Common myeloid progenitor, CD34-positive (primary cell): ENCODE measurements around the gene SUMF2.
"Not testable (repeated sequence)": the region's sequence is repeated elsewhere in the genome, so short reads cannot be mapped to it uniquely, and the experiment has no call there.

ENCODE experiments used
- CTCF ChIA-PET: fragments of 350-600 bp; sonication (Branson Sonifier 250); formaldehyde crosslinking; loops from one replicate; lab custom pipeline; 2021; ENCODE audit warnings: antibody characterized with exemption; lab: Charles Lee
- POLR2A ChIA-PET: fragments of 350-600 bp; sonication (Branson Sonifier 250); formaldehyde crosslinking; loops from one replicate; lab custom pipeline; 2021; ENCODE audit warnings: antibody characterized with exemption; lab: Charles Lee
- DNase-seq, 3 donors: peaks; one replicate each; pipeline versions ENCODE4 v3.0.0 to v3.0.0-alpha.2; 2013
- H3K27ac ChIP-seq, 2 experiments: 1 replicate in 1 of 2; 2 replicates in 1 of 2; pipeline ENCODE4 v1.7.0; 2013; ENCODE audit warnings: inconsistent platforms in 2 of 2, low read length in 2 of 2, mild to moderate bottlenecking in 2 of 2, low read depth in 1 of 2, moderate library complexity in 1 of 2; ENCODE audit not compliant: severe bottlenecking in 2 of 2, insufficient read depth in 1 of 2, poor library complexity in 1 of 2
- H3K27me3 ChIP-seq, 5 experiments: replicated peaks in 2 of 5; 1 replicate in 3 of 5; 2 replicates in 2 of 5; pipeline versions ENCODE4 v1.6.1 to v1.7.0; 2013; ENCODE audit warnings: low read length in 4 of 5, mild to moderate bottlenecking in 2 of 5, moderate library complexity in 2 of 5, inconsistent platforms in 1 of 5; ENCODE audit not compliant: insufficient read depth in 5 of 5, control insufficient read depth in 4 of 5
- H3K36me3 ChIP-seq, 4 experiments: 1 replicate in 2 of 4; 2 replicates in 2 of 4; pipeline versions ENCODE4 v1.6.1 to v1.7.0; 2013; ENCODE audit warnings: low read length in 3 of 4, control low read depth in 1 of 4, mild to moderate bottlenecking in 1 of 4; ENCODE audit not compliant: control insufficient read depth in 4 of 4, insufficient read depth in 4 of 4
- H3K4me1 ChIP-seq, 4 experiments: 1 replicate in 3 of 4; 2 replicates in 1 of 4; pipeline versions ENCODE4 v1.6.1 to v1.7.1; 2013; ENCODE audit warnings: low read length in 3 of 4, mild to moderate bottlenecking in 3 of 4, control low read depth in 1 of 4, inconsistent platforms in 1 of 4, moderate library complexity in 1 of 4; ENCODE audit not compliant: control insufficient read depth in 4 of 4, insufficient read depth in 4 of 4; ENCODE audit errors: control extremely low read depth in 1 of 4
- H3K4me3 ChIP-seq, 7 experiments: 1 replicate in 4 of 7; 2 replicates in 3 of 7; pipeline versions ENCODE4 v1.5.1 to v1.7.0; 2013; ENCODE audit warnings: mild to moderate bottlenecking in 7 of 7, low read length in 6 of 7, moderate library complexity in 6 of 7, inconsistent platforms in 2 of 7, low read depth in 2 of 7, control low read depth in 1 of 7; ENCODE audit not compliant: insufficient read depth in 4 of 7, control insufficient read depth in 1 of 7; ENCODE audit errors: extremely low read depth in 1 of 7
- H3K9me3 ChIP-seq, 5 experiments: 1 replicate in 4 of 5; 2 replicates in 1 of 5; pipeline versions ENCODE4 v1.6.1 to v1.7.1; 2013; ENCODE audit warnings: low read length in 4 of 5, mild to moderate bottlenecking in 2 of 5, inconsistent platforms in 1 of 5, low read depth in 1 of 5, moderate library complexity in 1 of 5; ENCODE audit not compliant: control insufficient read depth in 4 of 5, insufficient read depth in 2 of 5; ENCODE audit errors: control extremely low read depth in 1 of 5
- WGBS: methylation state at CpG from one replicate; pipeline ENCODE4 v1.1.5; 2013; ENCODE audit not compliant: insufficient coverage; 5-methylcytosine and 5-hydroxymethylcytosine counted together

SUMF2 gene

DNA sequence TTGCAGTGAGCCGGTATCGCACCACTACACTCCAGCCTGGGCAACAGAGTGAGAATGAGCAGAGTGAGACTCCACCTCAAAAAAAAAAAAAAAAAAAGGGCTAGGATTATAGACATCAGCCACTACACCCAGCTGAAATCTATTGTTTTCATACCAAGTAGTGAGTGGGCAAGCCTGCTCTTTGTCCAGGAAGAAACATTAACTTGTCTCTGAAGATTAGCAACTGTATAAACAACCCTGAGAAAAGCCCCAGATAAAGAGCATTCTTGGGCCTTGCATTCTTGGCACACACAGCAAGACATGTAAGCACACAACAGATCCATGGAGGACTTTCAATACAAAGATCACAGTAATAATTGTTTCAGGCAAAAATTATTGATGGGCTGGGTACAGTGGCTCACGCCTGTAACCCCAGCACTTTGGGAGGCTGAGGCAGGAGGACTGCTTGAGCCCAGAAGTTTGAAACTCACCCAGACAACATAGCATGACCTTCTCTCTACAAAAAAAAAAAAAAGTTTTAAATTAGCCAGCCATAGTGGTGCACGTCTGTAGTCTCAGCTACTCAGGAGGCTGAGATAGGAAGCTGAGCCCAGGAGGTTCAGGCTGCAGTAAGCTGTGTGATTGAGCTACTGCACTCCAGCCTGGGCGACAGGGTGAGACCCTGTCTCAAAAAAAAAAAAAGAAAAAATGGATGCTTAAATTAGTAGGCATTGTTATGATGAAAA lies 17.2 kb upstream of the SUMF2 start:
- no peak overlapping the region for H3K4me3 ChIP-seq
- peak overlapping the region in 1 of 2 experiments; percentile 25 for H3K27ac ChIP-seq
- peaks cover 5 to 16% (median 11%) of the 10 kb centered on the region in 4 experiments for H3K4me1 ChIP-seq
- WGBS, result 91% methylated on average over 1 of the region's 5 CpGs
- ChIA-PET POLR2A (interaction anchor here (0.6 kb wide), 1 partner anchor 599 kb away, joined by 4 read pairs; no protein-coding TSS in a partner anchor), CTCF (interaction anchor here (0.6 to 0.8 kb wide), 3 partner anchors 13 to 1417 kb away, joined by 3 to 5 read pairs (median 3); no protein-coding TSS in a partner anchor)
- DNase-seq, result peak in 1 of 3 donors; percentile 22
- peaks cover 0 to 10% (median 4%) of the 10 kb centered on the region in 4 experiments for H3K36me3 ChIP-seq
- no peaks in the 10 kb centered on the region for H3K27me3 ChIP-seq
- H3K9me3 ChIP-seq, result no peaks in the 10 kb centered on the region

- CTCF ChIA-PET, result interaction anchor here (0.7 kb wide), 1 partner anchor 1418 kb away, joined by 5 read pairs; no protein-coding TSS in a partner anchor
- WGBS, result 95% methylated on average over 9 of the region's 11 CpGs
- POLR2A ChIA-PET, result interaction anchor here (0.6 kb wide), 1 partner anchor 599 kb away, joined by 4 read pairs; no protein-coding TSS in a partner anchor
- not testable (repeated sequence) for H3K9me3 ChIP-seq, DNase-seq, H3K27me3 ChIP-seq, H3K36me3 ChIP-seq, H3K4me3 ChIP-seq
- Histone ChIP-seq H3K27ac (peak overlapping the region in 1 of 2 experiments; percentile 25), H3K4me1 (peaks cover 5 to 22% (median 17%) of the 10 kb centered on the region in 4 experiments)
Observed at GRCh38 chr7:56047446-56048116, 16.5 kb upstream of the SUMF2 start.

DNA sequence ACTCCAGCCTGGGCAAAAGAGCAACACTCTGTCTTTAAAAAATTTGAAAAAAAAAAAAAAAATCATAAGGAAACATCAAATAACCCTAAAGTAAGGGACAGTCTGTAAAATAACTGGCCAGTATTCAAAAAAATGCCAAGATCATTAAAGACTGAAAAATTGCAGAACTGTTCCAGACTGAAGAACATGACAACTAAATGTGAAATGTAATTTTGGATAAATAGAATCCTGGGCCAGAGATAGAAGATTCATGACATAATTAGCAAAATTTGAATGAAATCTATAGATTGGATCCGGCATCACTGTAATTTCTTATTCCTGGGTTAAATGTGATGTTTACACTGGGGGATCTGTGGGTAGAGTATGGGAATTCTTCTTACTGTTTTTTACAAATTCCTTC lies 15.8 kb upstream of the SUMF2 start:
- POLR2A ChIA-PET, result no interaction called here
- Histone ChIP-seq H3K27ac (no peak overlapping the region), H3K4me1 (peaks cover 5 to 28% (median 20%) of the 10 kb centered on the region in 4 experiments), H3K36me3 (peaks cover 0 to 4% (median 0%) of the 10 kb centered on the region in 4 experiments), H3K4me3 (no peak overlapping the region), H3K27me3 (no peaks in the 10 kb centered on the region), H3K9me3 (no peaks in the 10 kb centered on the region)
- no CpG with 5 or more reads among the region's 1 CpG for WGBS
- DNase-seq, result no peak
- CTCF ChIA-PET, result interaction anchor here (1.5 kb wide), 1 partner anchor 14 kb away, joined by 3 read pairs; no protein-coding TSS in a partner anchor

DNA sequence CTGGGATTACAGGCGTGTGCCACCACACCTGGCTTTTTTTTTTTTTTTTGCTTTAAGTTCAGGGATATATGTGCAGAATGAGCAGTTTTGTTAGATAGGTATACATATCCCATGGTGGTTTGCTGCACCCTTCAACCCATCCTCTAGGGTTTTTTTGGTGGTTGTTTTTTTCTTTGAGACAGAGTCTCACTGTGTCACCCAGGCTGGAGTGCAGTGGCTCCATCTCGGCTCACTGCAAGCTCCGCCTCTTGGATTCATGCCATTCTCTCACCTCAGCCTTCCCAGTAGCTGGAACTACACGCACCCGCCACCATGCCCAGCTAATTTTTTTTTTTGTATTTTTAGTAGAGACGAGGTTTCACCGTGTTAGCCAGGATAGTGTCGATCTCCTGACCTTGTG lies 15.3 kb upstream of the SUMF2 start:
- H3K27ac ChIP-seq, H3K36me3 ChIP-seq, H3K9me3 ChIP-seq, POLR2A ChIA-PET, H3K27me3 ChIP-seq, H3K4me3 ChIP-seq: not testable (repeated sequence)
- CTCF ChIA-PET, result interaction anchor here (1.5 kb wide), 1 partner anchor 15 kb away, joined by 3 read pairs; no protein-coding TSS in a partner anchor
- H3K4me1 ChIP-seq, result peaks cover 5 to 32% (median 21%) of the 10 kb centered on the region in 4 experiments
- peak in 1 of 3 donors; percentile 12 for DNase-seq
- WGBS, result 89% methylated on average over 6 of the region's 8 CpGs

DNA sequence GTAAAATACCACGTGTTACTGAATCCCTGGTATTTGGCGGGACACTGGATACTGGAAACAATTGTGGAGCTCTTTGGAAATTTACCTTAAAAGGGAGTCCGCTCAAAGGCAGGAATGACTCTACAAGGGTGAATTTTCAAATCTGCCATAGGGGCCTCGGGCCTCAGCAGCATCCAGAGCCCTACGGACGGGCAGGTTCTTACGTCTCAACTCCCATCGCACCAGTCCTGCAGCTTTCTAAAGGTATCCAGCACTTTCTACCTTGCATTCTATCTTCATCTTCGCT lies 13.1 kb upstream of the SUMF2 start:
- CTCF ChIA-PET, result interaction anchor here (0.8 to 1.9 kb wide), 5 partner anchors 11 to 57 kb away, joined by 3 to 9 read pairs (median 7); partner anchors contain the start of gene SUMF2
- no peak for DNase-seq
- WGBS, result 1% methylated on average over 8 of the region's 9 CpGs

GRCh38 chr7:56051339-56052191 lies 12.5 kb upstream of the SUMF2 start, which contains the start of the genes CCT6A and PSPH:
Gene CCT6A, plus strand, starts transcription at chr7:56051765. Its CDS starts 84 bp downstream, at chr7:56051849.
Gene PSPH, minus strand, starts transcription at chr7:56051444. Its CDS starts 30,232 bp downstream, at chr7:56021212.
- CTCF ChIA-PET, result interaction anchor here (0.6 to 1.9 kb wide), 6 partner anchors 11 to 162 kb away, joined by 3 to 9 read pairs (median 5); partner anchors contain the start of gene SUMF2
- under 1% methylated on average over 97 of the region's 97 CpGs for WGBS
- Histone ChIP-seq H3K9me3 (no peaks in the 10 kb centered on the region), H3K27me3 (no peaks in the 10 kb centered on the region), H3K36me3 (peaks cover 9 to 35% (median 23%) of the 10 kb centered on the region in 4 experiments), H3K4me3 (peak within 1 kb of the TSS; percentile 79 to 98 (median 86)), H3K4me1 (peaks cover 5 to 34% (median 21%) of the 10 kb centered on the region in 4 experiments), H3K27ac (peak within 1 kb of the TSS; percentile 69 to 91)
- POLR2A ChIA-PET, result interaction anchor here (0.5 to 1.3 kb wide), 5 partner anchors 13 to 88 kb away, joined by 3 to 10 read pairs (median 4); partner anchors contain the start of gene SUMF2
- peak; percentile 93 to 95 (median 94) for DNase-seq

More for the DNA sequence above, 13.1 kb upstream of the SUMF2 start:
- Histone ChIP-seq H3K27me3 (no peaks in the 10 kb centered on the region), H3K9me3 (no peaks in the 10 kb centered on the region), H3K27ac (peak overlapping the region; percentile 69 to 91), H3K4me1 (peaks cover 5 to 34% (median 21%) of the 10 kb centered on the region in 4 experiments), H3K36me3 (peaks cover 5 to 29% (median 17%) of the 10 kb centered on the region in 4 experiments), H3K4me3 (peak overlapping the region; percentile 79 to 98 (median 86))
- POLR2A ChIA-PET, result interaction anchor here (0.5 to 1.3 kb wide), 4 partner anchors 13 to 87 kb away, joined by 3 to 10 read pairs (median 6); partner anchors contain the start of gene SUMF2
